GM12878 (cell line): ENCODE results near the gene CDK5R2. TPM values are rescaled to one million over a fixed set of nuclear protein-coding genes. Genes with fewer than 3 reads are reported as not detected.

ENCODE experiments used
- ATAC-seq: fragments of 200-7000 bp; cut with Tn5 transposase; 3 replicates; pipeline ENCODE4 v1.9.1; 2020; ENCODE audit warnings: mild to moderate bottlenecking, moderate library complexity
- BruUV-seq: library from RNA; stranded (reverse); fragments of 400-500 nt; replicated peaks from 2 replicates; lab custom pipeline; 2021; lab: Mats Ljungman, UMichigan
- CTCF ChIA-PET: fragments of 300-600 bp; sonication (Branson Sonifier 250); formaldehyde crosslinking; extraction: SDS; loops from one replicate; lab custom pipeline; 2021; ENCODE audit warnings: inconsistent platforms; lab: Yijun Ruan, JAX
- POLR2A ChIA-PET: fragments of 350-600 bp; formaldehyde crosslinking; extraction: SDS; loops from one replicate; lab custom pipeline; 2021; ENCODE audit warnings: inconsistent platforms; lab: Charles Lee
- RAD21 ChIA-PET: fragments of 300-600 bp; sonication (Branson Sonifier 250); formaldehyde crosslinking; loops from one replicate; lab custom pipeline; 2023; ENCODE audit warnings: antibody characterized with exemption; ENCODE audit not compliant: unreplicated experiment; lab: Charles Lee
- SMC1A ChIA-PET: fragments of 300-600 bp; sonication (Branson Sonifier 250); formaldehyde crosslinking; loops from one replicate; lab custom pipeline; 2023; ENCODE audit not compliant: unreplicated experiment, uncharacterized antibody; lab: Charles Lee
- DNase-seq: peaks from one replicate; pipeline ENCODE4 v3.0.0-alpha.2; 2011; ENCODE audit warnings: low read depth, low spot score
- FAIRE-seq: peaks from 3 replicates; lab custom pipeline; 2011; peaks lifted over from hg19 to GRCh38; lab: Jason Lieb, UNC
- H2AFZ ChIP-seq: 2 replicates; pipeline ENCODE4 v1.6.0; 2011; ENCODE audit warnings: low read depth, low read length, control low read depth; ENCODE audit not compliant: control insufficient read depth
- H3K27ac ChIP-seq: 2 replicates; pipeline ENCODE4 v1.5.1; 2011; ENCODE audit warnings: control low read depth; ENCODE audit not compliant: control insufficient read depth, insufficient read depth
- H3K27me3 ChIP-seq, 2 experiments: replicated peaks in 1 of 2; 2 replicates each; pipeline versions ENCODE4 v1.6.0 to v1.6.1; 2011; ENCODE audit warnings: low read length in 1 of 2; ENCODE audit not compliant: control insufficient read depth in 2 of 2, insufficient read depth in 2 of 2
- H3K36me3 ChIP-seq, 2 experiments: 2 replicates each; pipeline ENCODE4 v1.5.1; 2011; ENCODE audit warnings: low read length in 1 of 2; ENCODE audit not compliant: control insufficient read depth in 2 of 2, insufficient read depth in 2 of 2
- H3K4me1 ChIP-seq: 2 replicates; pipeline ENCODE4 v1.6.1; 2011; ENCODE audit warnings: mild to moderate bottlenecking, low read length, moderate library complexity, mixed read lengths; ENCODE audit not compliant: control insufficient read depth, insufficient read depth
- H3K4me2 ChIP-seq: 2 replicates; pipeline ENCODE4 v1.6.0; 2011; ENCODE audit warnings: control low read depth; ENCODE audit not compliant: control insufficient read depth, insufficient read depth
- H3K4me3 ChIP-seq: fragments of 200-600 bp; sonication (generic); 2 replicates; pipeline ENCODE4 v1.5.1; 2016
- H3K79me2 ChIP-seq: 2 replicates; pipeline ENCODE4 v1.6.0; 2011; ENCODE audit warnings: low read length; ENCODE audit not compliant: control insufficient read depth, insufficient read depth
- H3K9ac ChIP-seq: 2 replicates; pipeline ENCODE4 v1.8.0; 2011; ENCODE audit warnings: low read length, control low read depth, mixed read lengths; ENCODE audit not compliant: control insufficient read depth, insufficient read depth
- H3K9me3 ChIP-seq: replicated peaks from 3 replicates; pipeline ENCODE4 v1.5.1; 2011; ENCODE audit warnings: mild to moderate bottlenecking, low read length; ENCODE audit not compliant: control insufficient read depth, insufficient read depth
- H4K20me1 ChIP-seq: 2 replicates; pipeline ENCODE4 v1.6.0; 2011; ENCODE audit not compliant: control insufficient read depth, insufficient read depth
- CREB1 ChIP-seq: IDR thresholded peaks from 2 replicates; pipeline ENCODE4 v1.6.1; 2012; ENCODE audit warnings: low read depth, mild to moderate bottlenecking, inconsistent platforms
- CREM ChIP-seq: IDR thresholded peaks from 2 replicates; pipeline ENCODE4 v1.6.1; 2014; ENCODE audit warnings: antibody characterized with exemption, low read depth
- EGR1 ChIP-seq, 2 experiments: IDR thresholded peaks; 1 replicate in 1 of 2; 2 replicates in 1 of 2; pipeline ENCODE4 v1.6.1; 2011 to 2012; ENCODE audit warnings: low read depth in 2 of 2, low read length in 2 of 2, borderline replicate concordance in 1 of 2, mild to moderate bottlenecking in 1 of 2, moderate library complexity in 1 of 2
- FOXM1 ChIP-seq: IDR thresholded peaks from 2 replicates; pipeline ENCODE4 v1.6.1; 2012; ENCODE audit warnings: low read depth, mild to moderate bottlenecking, inconsistent platforms, low read length, moderate library complexity
- KLF5 ChIP-seq: fragments of 450-650 bp; IDR thresholded peaks from 2 replicates; pipeline ENCODE4 v1.6.1; 2014; ENCODE audit warnings: mild to moderate bottlenecking; ENCODE audit not compliant: partially characterized antibody
- MYC ChIP-seq: IDR thresholded peaks from 2 replicates; pipeline ENCODE4 v1.6.1; 2011; ENCODE audit warnings: mild to moderate bottlenecking, low read length, moderate library complexity, inconsistent platforms; ENCODE audit not compliant: insufficient read depth, insufficient replicate concordance, insufficient read length, severe bottlenecking
- NFYA ChIP-seq: IDR thresholded peaks from 2 replicates; pipeline ENCODE4 v1.6.1; 2011; ENCODE audit warnings: low read depth, mild to moderate bottlenecking, low read length, improper control_type of control experiment, borderline replicate concordance
- SIX5 ChIP-seq: IDR thresholded peaks from 2 replicates; pipeline ENCODE4 v1.6.1; 2011; ENCODE audit warnings: mild to moderate bottlenecking, low read depth, low read length, moderate library complexity; ENCODE audit not compliant: severe bottlenecking
- SMARCA5 ChIP-seq: fragments of 450-650 bp; IDR thresholded peaks from 2 replicates; pipeline ENCODE4 v1.6.1; 2017; ENCODE audit warnings: mild to moderate bottlenecking
- SUPT20H ChIP-seq: IDR thresholded peaks from 2 replicates; pipeline ENCODE4 v1.6.1; 2011; ENCODE audit warnings: low read depth, mild to moderate bottlenecking, low read length, moderate library complexity, borderline replicate concordance; ENCODE audit not compliant: control insufficient read depth
- TARDBP ChIP-seq: IDR thresholded peaks from 2 replicates; pipeline ENCODE4 v1.6.1; 2016; ENCODE audit warnings: borderline replicate concordance
- TCF12 ChIP-seq: IDR thresholded peaks from 2 replicates; pipeline ENCODE4 v1.6.1; 2011; ENCODE audit warnings: low read depth, mild to moderate bottlenecking, low read length
- ZBED1 ChIP-seq: IDR thresholded peaks from 2 replicates; pipeline ENCODE4 v1.6.1; 2016; ENCODE audit warnings: borderline replicate concordance
- ZNF217 ChIP-seq: fragments of 450-650 bp; IDR thresholded peaks from 2 replicates; pipeline ENCODE4 v1.6.1; 2017; ENCODE audit warnings: antibody characterized with exemption, mild to moderate bottlenecking
- WGBS: methylation state at CpG from one replicate; pipeline ENCODE4 v1.1.6; 2016; ENCODE audit warnings: low lambda C conversion rate; ENCODE audit not compliant: insufficient replicate concordance, insufficient coverage; ENCODE audit errors: missing lambda C conversion rate; 5-methylcytosine and 5-hydroxymethylcytosine counted together
- in situ Hi-C: fragments of 300-500 bp; cut with MboI; formaldehyde crosslinking; loops from 9 replicates; pipeline ENCODE4 v1.14.3; 2018; ENCODE audit warnings: mixed read lengths
- intact Hi-C: fragments of 100-400 bp; cut with micrococcal nuclease; formaldehyde crosslinking; loops from one replicate; pipeline ENCODE4 v1.14.2; 2022; ENCODE audit not compliant: unreplicated experiment
- polyA plus RNA-seq, 11 experiments: library from polyadenylated mRNA; depleted of rRNA in 4 of 11; unstranded in 6 of 11; stranded (reverse) in 5 of 11; fragments of >200 nt; fragmentation: Nextera tagmentation in 4 of 11; fragmentation: Illumina TruSeq in 1 of 11; extraction: Ambion mirVana in 4 of 11; extraction: Trizol in 1 of 11; gene quantifications; 1 replicate in 1 of 11; 2 replicates in 10 of 11; pipeline versions ENCODE4 v1.2.1 to v1.2.3, GENCODE V29; 2011 to 2016; ENCODE audit warnings: inconsistent platforms in 2 of 11, missing spikeins in 2 of 11, low read depth in 1 of 11
- total RNA-seq, 4 experiments: library from RNA; depleted of rRNA in 3 of 4; stranded (reverse); fragments of >200 nt in 3 of 4; fragmentation: Illumina TruSeq in 1 of 4; extraction: Trizol in 1 of 4; gene quantifications; 2 replicates each; pipeline versions ENCODE4 v1.2.1 to v1.2.3, GENCODE V29; 2013 to 2021
- TF ChIP-seq, protein P1 (sequence below): fragments of 450-650 bp; IDR thresholded peaks from 2 replicates; pipeline ENCODE4 v1.6.1; 2018; ENCODE audit warnings: borderline replicate concordance, mild to moderate bottlenecking; ENCODE audit not compliant: partially characterized antibody
- TF ChIP-seq, protein P2 (sequence below): fragments of 450-650 bp; conservative IDR thresholded peaks from 2 replicates; pipeline ENCODE4 v1.6.1; 2017; ENCODE audit warnings: mild to moderate bottlenecking, moderate library complexity
- TF ChIP-seq, protein P3 (sequence below): IDR thresholded peaks from 2 replicates; pipeline ENCODE4 v1.6.1; 2012; ENCODE audit warnings: low read depth, low read length, improper control_type of control experiment
- TF ChIP-seq, protein P4 (sequence below): fragments of 450-650 bp; IDR thresholded peaks from 2 replicates; pipeline ENCODE4 v1.6.1; 2014; ENCODE audit warnings: mild to moderate bottlenecking
- TF ChIP-seq, protein P5 (sequence below): IDR thresholded peaks from 2 replicates; pipeline ENCODE4 v1.6.1; 2011; ENCODE audit warnings: low read depth, mild to moderate bottlenecking, low read length, moderate library complexity, borderline replicate concordance; ENCODE audit errors: extremely low read depth

CDK5R2 gene
- total and polyA plus RNA-seq, 10 of the 15 experiments (the other 5 are each of a cell fraction or from before 2014, with no cell fraction given), result not detected

DNA sequence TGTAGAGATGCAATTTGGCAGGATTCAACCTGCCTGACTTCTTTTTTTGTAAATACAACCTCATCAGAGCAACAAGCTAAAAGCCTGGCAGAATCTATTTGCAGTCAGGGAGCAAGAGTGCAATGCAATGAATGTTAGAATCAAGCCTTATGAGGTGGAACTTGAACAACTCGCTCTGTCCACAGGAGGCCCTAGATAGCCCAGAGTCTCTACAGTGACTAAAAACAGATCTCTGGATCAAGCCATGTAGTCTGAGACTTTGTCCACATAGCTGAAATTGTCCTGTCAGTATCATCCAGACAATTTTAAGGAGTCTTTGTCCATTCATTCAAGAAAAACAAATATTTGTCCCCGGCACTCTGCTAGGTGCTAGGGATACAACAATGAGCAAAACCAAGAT, 32.0 kb upstream of the CDK5R2 start:
- no peak overlapping the region for H2AFZ ChIP-seq
- no peaks in the 10 kb centered on the region for H4K20me1 ChIP-seq
- ChIA-PET SMC1A (no interaction called here), POLR2A (no interaction called here), RAD21 (no interaction called here), CTCF (interaction anchor here (1.3 to 1.9 kb wide), 2 partner anchors 13 to 14 kb away, joined by 4 to 5 read pairs; no protein-coding TSS in a partner anchor)
- DNase-seq (no peak), ATAC-seq (no peak), FAIRE-seq (no peak)
- H3K27ac ChIP-seq, result no peak overlapping the region
- 47% methylated on average over 2 of the region's 2 CpGs for WGBS
- H3K9me3 ChIP-seq, result peaks cover 9% of the 10 kb centered on the region; the same call in 1 of the 3 replicates
- no peaks in the 10 kb centered on the region for H3K4me1 ChIP-seq
- H3K79me2 ChIP-seq, result no peaks in the 10 kb centered on the region
- H3K9ac ChIP-seq, result no peak overlapping the region
- BruUV-seq, result no TSS peak
- intact Hi-C loops, result no loop called here
- in situ Hi-C loops, result no loop called here
- H3K36me3 ChIP-seq, result no peaks in the 10 kb centered on the region
- no peak overlapping the region for H3K4me3 ChIP-seq
- no peaks in the 10 kb centered on the region for H3K27me3 ChIP-seq
- H3K4me2 ChIP-seq, result no peak overlapping the region
- TF ChIP-seq NFYA (no peak), MYC (no peak), EGR1 (IDR thresholded peaks at IDR 0.05; ENCODE audit: borderline replicate concordance in 1 of 2, low read depth in 2 of 2, low read length in 2 of 2) (no peak), ZNF217 (no peak), SMARCA5 (no peak), SIX5 (no peak), FOXM1 (no peak), SUPT20H (no peak), TARDBP (no peak), CREM (no peak), TCF12 (no peak), CREB1 (no peak), ZBED1 (no peak), KLF5 (no peak)
- TF ChIP-seq, protein P1, sequence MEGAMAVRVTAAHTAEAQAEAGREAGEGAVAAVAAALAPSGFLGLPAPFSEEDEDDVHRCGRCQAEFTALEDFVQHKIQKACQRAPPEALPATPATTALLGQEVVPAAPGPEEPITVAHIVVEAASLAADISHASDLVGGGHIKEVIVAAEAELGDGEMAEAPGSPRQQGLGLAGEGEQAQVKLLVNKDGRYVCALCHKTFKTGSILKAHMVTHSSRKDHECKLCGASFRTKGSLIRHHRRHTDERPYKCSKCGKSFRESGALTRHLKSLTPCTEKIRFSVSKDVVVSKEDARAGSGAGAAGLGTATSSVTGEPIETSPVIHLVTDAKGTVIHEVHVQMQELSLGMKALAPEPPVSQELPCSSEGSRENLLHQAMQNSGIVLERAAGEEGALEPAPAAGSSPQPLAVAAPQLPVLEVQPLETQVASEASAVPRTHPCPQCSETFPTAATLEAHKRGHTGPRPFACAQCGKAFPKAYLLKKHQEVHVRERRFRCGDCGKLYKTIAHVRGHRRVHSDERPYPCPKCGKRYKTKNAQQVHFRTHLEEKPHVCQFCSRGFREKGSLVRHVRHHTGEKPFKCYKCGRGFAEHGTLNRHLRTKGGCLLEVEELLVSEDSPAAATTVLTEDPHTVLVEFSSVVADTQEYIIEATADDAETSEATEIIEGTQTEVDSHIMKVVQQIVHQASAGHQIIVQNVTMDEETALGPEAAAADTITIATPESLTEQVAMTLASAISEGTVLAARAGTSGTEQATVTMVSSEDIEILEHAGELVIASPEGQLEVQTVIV, result no peak
- TF ChIP-seq, protein P2, sequence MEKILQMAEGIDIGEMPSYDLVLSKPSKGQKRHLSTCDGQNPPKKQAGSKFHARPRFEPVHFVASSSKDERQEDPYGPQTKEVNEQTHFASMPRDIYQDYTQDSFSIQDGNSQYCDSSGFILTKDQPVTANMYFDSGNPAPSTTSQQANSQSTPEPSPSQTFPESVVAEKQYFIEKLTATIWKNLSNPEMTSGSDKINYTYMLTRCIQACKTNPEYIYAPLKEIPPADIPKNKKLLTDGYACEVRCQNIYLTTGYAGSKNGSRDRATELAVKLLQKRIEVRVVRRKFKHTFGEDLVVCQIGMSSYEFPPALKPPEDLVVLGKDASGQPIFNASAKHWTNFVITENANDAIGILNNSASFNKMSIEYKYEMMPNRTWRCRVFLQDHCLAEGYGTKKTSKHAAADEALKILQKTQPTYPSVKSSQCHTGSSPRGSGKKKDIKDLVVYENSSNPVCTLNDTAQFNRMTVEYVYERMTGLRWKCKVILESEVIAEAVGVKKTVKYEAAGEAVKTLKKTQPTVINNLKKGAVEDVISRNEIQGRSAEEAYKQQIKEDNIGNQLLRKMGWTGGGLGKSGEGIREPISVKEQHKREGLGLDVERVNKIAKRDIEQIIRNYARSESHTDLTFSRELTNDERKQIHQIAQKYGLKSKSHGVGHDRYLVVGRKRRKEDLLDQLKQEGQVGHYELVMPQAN, result no peak
- TF ChIP-seq, protein P3, sequence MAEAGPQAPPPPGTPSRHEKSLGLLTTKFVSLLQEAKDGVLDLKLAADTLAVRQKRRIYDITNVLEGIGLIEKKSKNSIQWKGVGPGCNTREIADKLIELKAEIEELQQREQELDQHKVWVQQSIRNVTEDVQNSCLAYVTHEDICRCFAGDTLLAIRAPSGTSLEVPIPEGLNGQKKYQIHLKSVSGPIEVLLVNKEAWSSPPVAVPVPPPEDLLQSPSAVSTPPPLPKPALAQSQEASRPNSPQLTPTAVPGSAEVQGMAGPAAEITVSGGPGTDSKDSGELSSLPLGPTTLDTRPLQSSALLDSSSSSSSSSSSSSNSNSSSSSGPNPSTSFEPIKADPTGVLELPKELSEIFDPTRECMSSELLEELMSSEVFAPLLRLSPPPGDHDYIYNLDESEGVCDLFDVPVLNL, result no peak
- TF ChIP-seq, protein P4, sequence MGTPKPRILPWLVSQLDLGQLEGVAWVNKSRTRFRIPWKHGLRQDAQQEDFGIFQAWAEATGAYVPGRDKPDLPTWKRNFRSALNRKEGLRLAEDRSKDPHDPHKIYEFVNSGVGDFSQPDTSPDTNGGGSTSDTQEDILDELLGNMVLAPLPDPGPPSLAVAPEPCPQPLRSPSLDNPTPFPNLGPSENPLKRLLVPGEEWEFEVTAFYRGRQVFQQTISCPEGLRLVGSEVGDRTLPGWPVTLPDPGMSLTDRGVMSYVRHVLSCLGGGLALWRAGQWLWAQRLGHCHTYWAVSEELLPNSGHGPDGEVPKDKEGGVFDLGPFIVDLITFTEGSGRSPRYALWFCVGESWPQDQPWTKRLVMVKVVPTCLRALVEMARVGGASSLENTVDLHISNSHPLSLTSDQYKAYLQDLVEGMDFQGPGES, result no peak
- TF ChIP-seq, protein P5, sequence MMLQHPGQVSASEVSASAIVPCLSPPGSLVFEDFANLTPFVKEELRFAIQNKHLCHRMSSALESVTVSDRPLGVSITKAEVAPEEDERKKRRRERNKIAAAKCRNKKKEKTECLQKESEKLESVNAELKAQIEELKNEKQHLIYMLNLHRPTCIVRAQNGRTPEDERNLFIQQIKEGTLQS, result no peak
